Measurements from ENCODE around the gene PLTP. TPM values are rescaled to one million over a fixed set of nuclear protein-coding genes. Genes with fewer than 3 reads are reported as not detected.
A peak's percentile ranks its signal among the peaks of the same experiment; 100 is the strongest.

Gene PLTP
- total and polyA plus RNA-seq, 2 experiments from 2014 or later: 71.7 to 99.6 TPM

GRCh38 chr20:45857114-45857881 lies 54.7 kb downstream of the PLTP start, which contains the start of the genes ACOT8 and ZSWIM3:
Gene ACOT8 (minus strand): TSS chr20:45857392. CDS start chr20:45857315, 77 bp downstream.
Gene ZSWIM3 (plus strand): TSS chr20:45857614. CDS start chr20:45857826, 212 bp downstream.
- TF ChIP-seq CTCF (IDR thresholded peaks at IDR 0.05; ENCODE audit: low read depth, low read length): no peak
- H3K36me3 ChIP-seq: no peaks in the 10 kb centered on the region
- H3K4me3 ChIP-seq: peak within 1 kb of the TSS; percentile 60
- H3K27me3 ChIP-seq: no peaks in the 10 kb centered on the region
- peak within 1 kb of the TSS; percentile 73 for H3K27ac ChIP-seq
- H3K4me1 ChIP-seq (ENCODE audit: low read depth): peaks cover 12% of the 10 kb centered on the region
- H3K9me3 ChIP-seq (ENCODE audit: low read depth): no peaks in the 10 kb centered on the region
- DNase-seq (ENCODE audit: low read depth in 1 of 2, low spot score in 1 of 2): peak; percentile 100

- Histone ChIP-seq H3K4me1 (ENCODE audit: low read depth) (peaks cover 21% of the 10 kb centered on the region), H3K27ac (no peak overlapping the region)
- no peak for TF ChIP-seq CTCF (IDR thresholded peaks at IDR 0.05; ENCODE audit: low read depth, low read length)
Measured at GRCh38 chr20:45853484-45853883, 58.5 kb downstream of the PLTP start.

GRCh38 chr20:45852326-45852725 lies 59.6 kb downstream of the PLTP start:
- peaks cover 3% of the 10 kb centered on the region for H3K36me3 ChIP-seq
- no peaks in the 10 kb centered on the region for H3K27me3 ChIP-seq
- TF ChIP-seq CTCF (IDR thresholded peaks at IDR 0.05; ENCODE audit: low read depth, low read length): no peak
- DNase-seq (ENCODE audit: low read depth in 1 of 2, low spot score in 1 of 2): no peak
- no peaks in the 10 kb centered on the region for H3K9me3 ChIP-seq (ENCODE audit: low read depth)
- H3K27ac ChIP-seq: no peak overlapping the region
- peaks cover 17% of the 10 kb centered on the region for H3K4me1 ChIP-seq (ENCODE audit: low read depth)
- H3K4me3 ChIP-seq: no peak overlapping the region

More at GRCh38 chr20:45853484-45853883, 58.5 kb downstream of the PLTP start:
- Histone ChIP-seq H3K4me3 (no peak overlapping the region), H3K36me3 (peaks cover 3% of the 10 kb centered on the region), H3K9me3 (ENCODE audit: low read depth) (no peaks in the 10 kb centered on the region), H3K27me3 (no peaks in the 10 kb centered on the region)
- no peak for DNase-seq (ENCODE audit: low read depth in 1 of 2, low spot score in 1 of 2)

- H3K4me1 ChIP-seq (ENCODE audit: low read depth): peaks cover 15% of the 10 kb centered on the region
Measured at GRCh38 chr20:45851501-45851900, 60.5 kb downstream of the PLTP start.

GRCh38 chr20:45850926-45851325 lies 61.0 kb downstream of the PLTP start:
- TF ChIP-seq CTCF (IDR thresholded peaks at IDR 0.05; ENCODE audit: low read depth, low read length): no peak
- no peaks in the 10 kb centered on the region for H3K27me3 ChIP-seq
- peak overlapping the region; percentile 64 for H3K27ac ChIP-seq
- H3K4me3 ChIP-seq: no peak overlapping the region
- H3K9me3 ChIP-seq (ENCODE audit: low read depth): no peaks in the 10 kb centered on the region
- H3K4me1 ChIP-seq (ENCODE audit: low read depth): peaks cover 9% of the 10 kb centered on the region
- peaks cover 8% of the 10 kb centered on the region for H3K36me3 ChIP-seq
- DNase-seq (ENCODE audit: low read depth in 1 of 2, low spot score in 1 of 2): peak in 1 of 2 donors; percentile 33

More at GRCh38 chr20:45851501-45851900, 60.5 kb downstream of the PLTP start:
- Histone ChIP-seq H3K36me3 (peaks cover 3% of the 10 kb centered on the region), H3K27me3 (no peaks in the 10 kb centered on the region), H3K4me3 (no peak overlapping the region), H3K27ac (peak overlapping the region; percentile 64), H3K9me3 (ENCODE audit: low read depth) (no peaks in the 10 kb centered on the region)
- no peak for DNase-seq (ENCODE audit: low read depth in 1 of 2, low spot score in 1 of 2)
- TF ChIP-seq CTCF (IDR thresholded peaks at IDR 0.05; ENCODE audit: low read depth, low read length): no peak

Measured in cardiac muscle cell (in vitro differentiated cells and primary cell).